ENCODE data around the gene KMT2A. TPM values are rescaled to one million over a fixed set of nuclear protein-coding genes. Genes with fewer than 3 reads are reported as not detected.
"Not testable (repeated sequence)": the region's sequence is repeated elsewhere in the genome, so short reads cannot be mapped to it uniquely, and the experiment has no call there.

The KMT2A gene
- total RNA-seq, 1 experiment from 2014 or later = 54.8 TPM

- no peak for DNase-seq (ENCODE audit: low spot score)
Measured at GRCh38 chr11:118532852-118533768, 96.8 kb downstream of the KMT2A start.

- peak; percentile 46 for DNase-seq (ENCODE audit: low spot score)
Measured at GRCh38 chr11:118533769-118534729, 97.8 kb downstream of the KMT2A start.

GRCh38 chr11:118535261-118535660 lies 99.0 kb downstream of the KMT2A start:
- DNase-seq (ENCODE audit: low spot score) = no peak

GRCh38 chr11:118536726-118537125 lies 100.4 kb downstream of the KMT2A start:
- DNase-seq (ENCODE audit: low spot score) = no peak

GRCh38 chr11:118537409-118537980 lies 101.2 kb downstream of the KMT2A start:
- no peak for DNase-seq (ENCODE audit: low spot score)

GRCh38 chr11:118544010-118544646 lies 107.8 kb downstream of the KMT2A start:
- no peak for DNase-seq (ENCODE audit: low spot score)

GRCh38 chr11:118544647-118545010 lies 108.3 kb downstream of the KMT2A start:
- DNase-seq (ENCODE audit: low spot score) = no peak

GRCh38 chr11:118545533-118545932 lies 109.2 kb downstream of the KMT2A start:
- no peak for DNase-seq (ENCODE audit: low spot score)

- no peak for DNase-seq (ENCODE audit: low spot score)
Measured at GRCh38 chr11:118547132-118547531, 110.8 kb downstream of the KMT2A start.

GRCh38 chr11:118552341-118552740 lies 116.0 kb downstream of the KMT2A start:
- no peak for DNase-seq (ENCODE audit: low spot score)

GRCh38 chr11:118560806-118561205 lies 124.5 kb downstream of the KMT2A start:
- DNase-seq (ENCODE audit: low spot score) = no peak

GRCh38 chr11:118565051-118565450 lies 128.8 kb downstream of the KMT2A start:
- DNase-seq (ENCODE audit: low spot score) = no peak

GRCh38 chr11:118569670-118570069 lies 133.4 kb downstream of the KMT2A start:
- no peak for DNase-seq (ENCODE audit: low spot score)

- no peak for DNase-seq (ENCODE audit: low spot score)
Measured at GRCh38 chr11:118570787-118571186, 134.5 kb downstream of the KMT2A start.

- not testable (repeated sequence) for DNase-seq (ENCODE audit: low spot score)
Measured at GRCh38 chr11:118571701-118572060, 135.4 kb downstream of the KMT2A start.

- DNase-seq (ENCODE audit: low spot score) = peak; percentile 75
Measured at GRCh38 chr11:118572061-118572980, 136.0 kb downstream of the KMT2A start, which contains the start of gene ARCN1. TSS of gene ARCN1 (plus strand) at chr11:118572409. CDS start at chr11:118572548, 139 bp downstream.

- DNase-seq (ENCODE audit: low spot score) = peak; percentile 69
Measured at GRCh38 chr11:118572981-118573550, 136.8 kb downstream of the KMT2A start.

GRCh38 chr11:118574636-118575035 lies 138.3 kb downstream of the KMT2A start:
- DNase-seq (ENCODE audit: low spot score) = no peak

Measured in HT-29 (cell line).